ENCODE data around the gene PRDM11.
"Not testable (repeated sequence)": the region's sequence is repeated elsewhere in the genome, so short reads cannot be mapped to it uniquely, and the experiment has no call there.

Gene PRDM11

GRCh38 chr11:45146072-45147016 is at the start of gene PRDM11:
PRDM11 (plus strand) TSS chr11:45146639; CDS start chr11:45181767, 35,128 bp downstream.
- DNase-seq (ENCODE audit: low read depth, low spot score) = peak; percentile 17

- DNase-seq (ENCODE audit: low read depth, low spot score) = no peak
Observed at GRCh38 chr11:45097721-45098493, 48.5 kb upstream of the PRDM11 start.

- DNase-seq (ENCODE audit: low read depth, low spot score) = no peak
Observed at GRCh38 chr11:45098929-45099328, 47.5 kb upstream of the PRDM11 start.

GRCh38 chr11:45100339-45100738 is 46.1 kb upstream of the PRDM11 start:
- DNase-seq (ENCODE audit: low read depth, low spot score) = no peak

- no peak for DNase-seq (ENCODE audit: low read depth, low spot score)
Observed at GRCh38 chr11:45102361-45102809, 44.1 kb upstream of the PRDM11 start.

- peak; percentile 38 for DNase-seq (ENCODE audit: low read depth, low spot score)
Observed at GRCh38 chr11:45102810-45103621, 43.4 kb upstream of the PRDM11 start.

- no peak for DNase-seq (ENCODE audit: low read depth, low spot score)
Observed at GRCh38 chr11:45104006-45104789, 42.2 kb upstream of the PRDM11 start.

- DNase-seq (ENCODE audit: low read depth, low spot score) = no peak
Observed at GRCh38 chr11:45104790-45105084, 41.7 kb upstream of the PRDM11 start.

- DNase-seq (ENCODE audit: low read depth, low spot score) = peak; percentile 37
Observed at GRCh38 chr11:45105233-45105983, 41.0 kb upstream of the PRDM11 start.

GRCh38 chr11:45105984-45106375 is 40.5 kb upstream of the PRDM11 start:
- no peak for DNase-seq (ENCODE audit: low read depth, low spot score)

GRCh38 chr11:45106440-45106839 is 40.0 kb upstream of the PRDM11 start:
- DNase-seq (ENCODE audit: low read depth, low spot score) = no peak

- no peak for DNase-seq (ENCODE audit: low read depth, low spot score)
Observed at GRCh38 chr11:45107029-45107428, 39.4 kb upstream of the PRDM11 start.

GRCh38 chr11:45108070-45109064 is 38.1 kb upstream of the PRDM11 start:
- no peak for DNase-seq (ENCODE audit: low read depth, low spot score)

- no peak for DNase-seq (ENCODE audit: low read depth, low spot score)
Observed at GRCh38 chr11:45109400-45109799, 37.0 kb upstream of the PRDM11 start.

- peak; percentile 26 for DNase-seq (ENCODE audit: low read depth, low spot score)
Observed at GRCh38 chr11:45110562-45110961, 35.9 kb upstream of the PRDM11 start.

GRCh38 chr11:45113807-45114206 is 32.6 kb upstream of the PRDM11 start:
- no peak for DNase-seq (ENCODE audit: low read depth, low spot score)

GRCh38 chr11:45127836-45128235 is 18.6 kb upstream of the PRDM11 start:
- not testable (repeated sequence) for DNase-seq (ENCODE audit: low read depth, low spot score)

GRCh38 chr11:45133878-45134277 is 12.6 kb upstream of the PRDM11 start:
- DNase-seq (ENCODE audit: low read depth, low spot score) = no peak

- DNase-seq (ENCODE audit: low read depth, low spot score) = no peak
Observed at GRCh38 chr11:45141171-45141570, 5.3 kb upstream of the PRDM11 start.
